Endothelial cell of umbilical vein (primary cell): ENCODE results near the gene ADCY7. TPM values are rescaled to one million over a fixed set of nuclear protein-coding genes. Genes with fewer than 3 reads are reported as not detected.

Experiments used
- BruUV-seq: library from RNA; stranded (reverse); fragments of 400-500 nt; replicated peaks from 2 replicates; lab custom pipeline; 2021; lab: Mats Ljungman, UMichigan
- CTCF ChIA-PET: fragments of 300-600, 350-600 bp; sonication (Branson Sonifier 250); formaldehyde crosslinking; loops from one replicate; lab custom pipeline; 2021; ENCODE audit warnings: antibody characterized with exemption, inconsistent platforms; lab: Charles Lee
- POLR2A ChIA-PET: fragments of 300-600, 350-600 bp; sonication (Branson Sonifier 250); formaldehyde crosslinking; loops from one replicate; lab custom pipeline; 2021; ENCODE audit warnings: antibody characterized with exemption, inconsistent platforms; lab: Charles Lee
- DNase-seq: peaks from one replicate; pipeline ENCODE4 v3.0.0-alpha.2; 2011; ENCODE audit warnings: low read depth, low spot score
- FAIRE-seq: peaks from 2 replicates; lab custom pipeline; 2011; peaks lifted over from hg19 to GRCh38; lab: Jason Lieb, UNC
- H2AFZ ChIP-seq: 2 replicates; pipeline ENCODE4 v1.6.0; 2012; ENCODE audit warnings: low read depth, low read length, control low read depth, inconsistent platforms
- H3K27ac ChIP-seq: 2 replicates; pipeline ENCODE4 v1.5.1; 2011; ENCODE audit warnings: low read depth, mild to moderate bottlenecking, control low read depth, low read length, moderate library complexity; ENCODE audit not compliant: insufficient read depth
- H3K27me3 ChIP-seq, 2 experiments: 2 replicates each; pipeline versions ENCODE4 v1.6.0 to v1.6.1; 2011; ENCODE audit warnings: low read length in 2 of 2, mixed read lengths in 1 of 2; ENCODE audit not compliant: control insufficient read depth in 2 of 2, insufficient read depth in 2 of 2
- H3K36me3 ChIP-seq, 2 experiments: 2 replicates in 1 of 2; 3 replicates in 1 of 2; pipeline ENCODE4 v1.5.1; 2011; ENCODE audit warnings: low read length in 2 of 2, mild to moderate bottlenecking in 1 of 2, moderate library complexity in 1 of 2; ENCODE audit not compliant: control insufficient read depth in 2 of 2, insufficient read depth in 2 of 2; ENCODE audit errors: extremely low read depth in 1 of 2
- H3K4me1 ChIP-seq: 3 replicates; pipeline ENCODE4 v1.5.1; 2011; ENCODE audit warnings: mild to moderate bottlenecking, low read length; ENCODE audit not compliant: control insufficient read depth, insufficient read depth; ENCODE audit errors: extremely low read depth
- H3K4me2 ChIP-seq: 2 replicates; pipeline ENCODE4 v1.6.1; 2011; ENCODE audit warnings: low read length, control low read depth, mixed read lengths; ENCODE audit not compliant: insufficient read depth
- H3K4me3 ChIP-seq, 3 experiments: fragments of 200-600 bp in 1 of 3; sonication (generic), shearing (Covaris generic) in 1 of 3; replicated peaks in 1 of 3; 2 replicates each; pipeline ENCODE4 v1.5.1; 2011 to 2016; ENCODE audit warnings: control low read depth in 3 of 3, low read length in 3 of 3, mild to moderate bottlenecking in 2 of 3, inconsistent platforms in 1 of 3, low read depth in 1 of 3, moderate library complexity in 1 of 3; ENCODE audit not compliant: insufficient read depth in 1 of 3
- H3K79me2 ChIP-seq: 2 replicates; pipeline ENCODE4 v1.6.0; 2012; ENCODE audit warnings: low read length, inconsistent platforms; ENCODE audit not compliant: control insufficient read depth, insufficient read depth
- H3K9ac ChIP-seq: replicated peaks from 2 replicates; pipeline ENCODE3; 2011; ENCODE audit warnings: low read length, control low read depth; ENCODE audit not compliant: insufficient read depth; ENCODE audit errors: extremely low read depth
- H3K9me1 ChIP-seq: replicated peaks from 3 replicates; pipeline ENCODE4 v1.6.0; 2011; ENCODE audit warnings: mild to moderate bottlenecking, low read length; ENCODE audit not compliant: control insufficient read depth, insufficient read depth; ENCODE audit errors: extremely low read depth
- H3K9me3 ChIP-seq: replicated peaks from 2 replicates; pipeline ENCODE4 v1.5.1; 2012; ENCODE audit warnings: low read length, inconsistent platforms; ENCODE audit not compliant: control insufficient read depth, insufficient read depth
- H4K20me1 ChIP-seq: replicated peaks from 2 replicates; pipeline ENCODE3; 2011; ENCODE audit warnings: mild to moderate bottlenecking, low read length; ENCODE audit not compliant: control insufficient read depth, insufficient read depth; ENCODE audit errors: extremely low read depth
- CTCF ChIP-seq, 2 donors: IDR thresholded peaks; 1 replicate in 1 of 2; 2 replicates in 1 of 2; pipeline ENCODE4 v1.5.1; 2011; ENCODE audit warnings: low read length in 2 of 2, mild to moderate bottlenecking in 2 of 2, moderate library complexity in 2 of 2, control low read depth in 1 of 2, inconsistent platforms in 1 of 2, low read depth in 1 of 2; ENCODE audit not compliant: insufficient read depth in 1 of 2; ENCODE audit errors: extremely low read depth in 1 of 2
- EZH2 ChIP-seq: IDR thresholded peaks from 2 replicates; pipeline ENCODE4 v1.6.1; 2012; ENCODE audit warnings: borderline replicate concordance, low read depth, mild to moderate bottlenecking, moderate library complexity, low read length, inconsistent platforms; ENCODE audit not compliant: severe bottlenecking
- FOS ChIP-seq: IDR thresholded peaks from 2 replicates; pipeline ENCODE4 v1.6.1; 2011; ENCODE audit warnings: mild to moderate bottlenecking, low read length, moderate library complexity, borderline replicate concordance; ENCODE audit not compliant: insufficient read depth
- GATA2 ChIP-seq: IDR thresholded peaks from 2 replicates; pipeline ENCODE4 v1.7.0; 2011; ENCODE audit warnings: low read depth, mild to moderate bottlenecking, moderate library complexity, mixed read lengths, low read length; ENCODE audit not compliant: insufficient read length, insufficient read depth
- JUN ChIP-seq: IDR thresholded peaks from 2 replicates; pipeline ENCODE4 v1.6.1; 2011; ENCODE audit warnings: borderline replicate concordance, low read depth; ENCODE audit not compliant: insufficient read length, insufficient read depth
- MAX ChIP-seq: IDR thresholded peaks from 2 replicates; pipeline ENCODE4 v1.6.1; 2011; ENCODE audit not compliant: insufficient read depth, insufficient read length
- MYC ChIP-seq: IDR thresholded peaks from one replicate; pipeline ENCODE4 v1.6.1; 2011; ENCODE audit warnings: mild to moderate bottlenecking, low read depth, low read length
- POLR2A ChIP-seq: IDR thresholded peaks from 2 replicates; pipeline ENCODE4 v1.6.1; 2012; ENCODE audit warnings: low read depth, mild to moderate bottlenecking, control low read depth, low read length
- POLR2AphosphoS5 ChIP-seq: IDR thresholded peaks from 2 replicates; pipeline ENCODE4 v1.6.1; 2012; ENCODE audit warnings: low read depth, mild to moderate bottlenecking, control low read depth, low read length, moderate library complexity; ENCODE audit not compliant: insufficient read depth
- dilution Hi-C: fragments of 300-500 bp; cut with MboI; formaldehyde crosslinking; loops from one replicate; pipeline ENCODE4 v1.15.0; 2019; ENCODE audit warnings: low sequenced_read_pairs; ENCODE audit not compliant: extremely low pct_ligation_motif_present
- intact Hi-C: fragments of 100-400 bp; cut with micrococcal nuclease; formaldehyde crosslinking; loops from one replicate; pipeline ENCODE4 v1.10.0; 2022
- polyA plus RNA-seq, 4 experiments: library from polyadenylated mRNA; depleted of rRNA in 3 of 4; stranded (reverse) in 3 of 4; unstranded in 1 of 4; fragments of >200 nt; gene quantifications; 2 replicates each; pipeline versions ENCODE4 v1.2.1 to v1.2.3, GENCODE V29; 2011 to 2012; ENCODE audit warnings: missing spikeins in 1 of 4
- total RNA-seq: library from RNA; stranded (reverse); gene quantifications from 2 replicates; pipeline ENCODE4 v1.2.3, GENCODE V29; 2021

ADCY7 gene
- total and polyA plus RNA-seq, 2 donors (not counting 3 experiments of a cell fraction or from before 2014, with no cell fraction given), result 3.5 to 9.3 TPM

DNA sequence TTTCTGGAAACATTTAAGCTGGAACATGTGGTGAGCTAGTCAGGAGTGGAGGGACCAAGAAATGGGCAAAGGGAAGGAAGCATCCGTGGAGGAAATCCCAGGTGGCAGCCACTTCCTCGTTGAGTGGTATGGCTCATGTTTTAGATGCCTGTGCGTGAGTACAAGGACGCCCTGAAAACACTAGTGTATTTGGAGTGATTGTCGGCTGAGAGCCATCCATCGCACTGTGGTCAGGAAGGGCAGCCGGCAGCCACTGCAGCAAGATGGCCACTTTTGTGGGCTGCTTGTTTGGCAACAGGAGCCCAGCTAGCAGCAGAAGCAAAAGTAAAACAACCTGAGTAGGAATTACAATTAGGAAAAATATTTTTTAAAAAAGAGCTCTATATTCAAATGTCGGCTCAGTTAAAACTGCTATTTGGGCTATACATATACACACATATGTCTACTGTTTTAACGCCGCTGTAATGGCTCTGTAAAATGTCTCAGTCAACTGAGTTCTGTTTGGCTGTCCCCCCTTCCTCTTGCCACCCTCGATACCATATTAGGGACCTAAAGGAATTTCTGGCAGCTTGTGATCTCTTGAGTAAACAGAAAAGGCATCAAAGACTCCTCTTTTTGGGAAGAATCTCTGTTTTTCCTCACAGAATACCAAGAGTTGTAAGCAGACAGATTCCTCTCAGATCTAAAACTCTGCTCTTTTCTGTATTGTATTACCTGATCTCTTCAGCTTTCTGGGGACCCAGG lies 63.3 kb downstream of the ADCY7 start:
- peaks cover 4% of the 10 kb centered on the region for H3K79me2 ChIP-seq
- H3K36me3 ChIP-seq, result peaks cover 2 to 20% of the 10 kb centered on the region in 2 experiments
- H3K4me1 ChIP-seq, result no peaks in the 10 kb centered on the region
- H3K4me2 ChIP-seq, result no peak overlapping the region
- H3K9ac ChIP-seq, result no peak overlapping the region
- H3K9me3 ChIP-seq, result no peaks in the 10 kb centered on the region
- DNase-seq (no peak), FAIRE-seq (no peak)
- H3K27ac ChIP-seq, result no peak overlapping the region
- BruUV-seq, result no TSS peak
- intact Hi-C loops (loop anchor here (10.0 kb wide), 1 partner anchor 235 kb away; no protein-coding TSS in a partner anchor), dilution Hi-C loops (no loop called here)
- H4K20me1 ChIP-seq, result no peaks in the 10 kb centered on the region
- ChIA-PET CTCF (interaction anchor here (1.1 to 1.6 kb wide), 5 partner anchors 10 to 477 kb away, joined by 3 to 7 read pairs (median 3); partner anchors contain the start of gene CNEP1R1), POLR2A (no interaction called here)
- no peak overlapping the region for H2AFZ ChIP-seq
- no peaks in the 10 kb centered on the region for H3K9me1 ChIP-seq
- H3K4me3 ChIP-seq, result no peak overlapping the region
- TF ChIP-seq FOS (no peak), JUN (no peak), MYC (no peak), EZH2 (no peak), MAX (no peak), GATA2 (no peak), POLR2A (no peak), POLR2AphosphoS5 (no peak), CTCF (IDR thresholded peaks at IDR 0.05; ENCODE audit: extremely low read depth in 1 of 2, insufficient read depth in 1 of 2, low read depth in 1 of 2, low read length in 2 of 2) (no peak)
- H3K27me3 ChIP-seq, result no peaks in the 10 kb centered on the region
